CD4-positive, CD25-positive, alpha-beta regulatory T cell (primary cell): Measurements from ENCODE around the gene CGREF1. TPM values are rescaled to one million over a fixed set of nuclear protein-coding genes. Genes with fewer than 3 reads are reported as not detected.

Experiments
- ATAC-seq, 2 donors: fragments of 150-1000 bp; cut with Tn5 transposase; one replicate each; pipeline ENCODE4 v1.10.0; 2021; ENCODE audit warnings: low read depth in 2 of 2, moderate number of reproducible peaks in 2 of 2, moderate library complexity in 1 of 2
- DNase-seq, 3 donors: peaks; one replicate each; pipeline versions ENCODE4 v3.0.0 to v3.0.0-alpha.2; 2012 to 2022; ENCODE audit warnings: mixed read lengths in 1 of 3
- H3K27ac ChIP-seq: one replicate; pipeline ENCODE4 v1.7.0; 2013; ENCODE audit warnings: mild to moderate bottlenecking, low read length; ENCODE audit not compliant: insufficient read depth, poor library complexity, severe bottlenecking
- H3K27me3 ChIP-seq: one replicate; pipeline ENCODE4 v1.7.0; 2013; ENCODE audit warnings: low read length; ENCODE audit not compliant: control insufficient read depth, insufficient read depth
- H3K36me3 ChIP-seq: one replicate; pipeline ENCODE4 v1.7.0; 2013; ENCODE audit warnings: mild to moderate bottlenecking, low read length, moderate library complexity; ENCODE audit not compliant: control insufficient read depth, insufficient read depth
- H3K4me1 ChIP-seq: 2 replicates; pipeline ENCODE4 v1.7.0; 2013; ENCODE audit warnings: mild to moderate bottlenecking, low read length; ENCODE audit not compliant: insufficient read depth, control insufficient read depth, poor library complexity, severe bottlenecking
- H3K4me3 ChIP-seq: one replicate; pipeline ENCODE4 v1.7.0; 2013; ENCODE audit warnings: low read depth, mild to moderate bottlenecking, low read length, moderate library complexity
- H3K9me3 ChIP-seq, 2 experiments: 1 replicate in 1 of 2; 2 replicates in 1 of 2; pipeline ENCODE4 v1.7.0; 2013; ENCODE audit warnings: low read length in 2 of 2, mild to moderate bottlenecking in 1 of 2, moderate library complexity in 1 of 2; ENCODE audit not compliant: control insufficient read depth in 2 of 2
- H3K27ac Mint-ChIP-seq, 3 donors: one replicate each; pipeline ENCODE4 v1.8.0; 2020 to 2022; ENCODE audit warnings: mild to moderate bottlenecking in 3 of 3, mixed read lengths in 3 of 3, moderate library complexity in 2 of 3
- H3K27me3 Mint-ChIP-seq: one replicate; pipeline ENCODE4 v1.8.0; 2022; ENCODE audit warnings: mild to moderate bottlenecking, mixed read lengths
- H3K36me3 Mint-ChIP-seq: one replicate; pipeline ENCODE4 v1.8.0; 2020; ENCODE audit warnings: mixed read lengths
- H3K4me1 Mint-ChIP-seq, 4 donors: one replicate each; pipeline ENCODE4 v1.8.0; 2020 to 2022; ENCODE audit warnings: mixed read lengths in 4 of 4, mild to moderate bottlenecking in 1 of 4
- H3K4me3 Mint-ChIP-seq, 4 donors: one replicate each; pipeline ENCODE4 v1.8.0; 2020 to 2022; ENCODE audit warnings: mild to moderate bottlenecking in 4 of 4, mixed read lengths in 4 of 4, moderate library complexity in 3 of 4
- H3K9me3 Mint-ChIP-seq, 7 donors: one replicate each; pipeline ENCODE4 v1.8.0; 2020 to 2022; ENCODE audit warnings: mixed read lengths in 7 of 7, mild to moderate bottlenecking in 3 of 7, moderate library complexity in 2 of 7
- polyA plus RNA-seq, 4 donors: library from polyadenylated mRNA; unstranded; fragments of 300-500 nt; fragmentation: Illumina TruSeq; gene quantifications; one replicate each; pipeline ENCODE4 v1.2.3, GENCODE V29; 2021
- total RNA-seq: library from RNA; stranded (reverse); gene quantifications from one replicate; pipeline ENCODE4 v1.2.3, GENCODE V29; 2022

CGREF1 gene
- total and polyA plus RNA-seq, 5 donors from 2014 or later: 0.20 TPM; not detected in 4

DNA sequence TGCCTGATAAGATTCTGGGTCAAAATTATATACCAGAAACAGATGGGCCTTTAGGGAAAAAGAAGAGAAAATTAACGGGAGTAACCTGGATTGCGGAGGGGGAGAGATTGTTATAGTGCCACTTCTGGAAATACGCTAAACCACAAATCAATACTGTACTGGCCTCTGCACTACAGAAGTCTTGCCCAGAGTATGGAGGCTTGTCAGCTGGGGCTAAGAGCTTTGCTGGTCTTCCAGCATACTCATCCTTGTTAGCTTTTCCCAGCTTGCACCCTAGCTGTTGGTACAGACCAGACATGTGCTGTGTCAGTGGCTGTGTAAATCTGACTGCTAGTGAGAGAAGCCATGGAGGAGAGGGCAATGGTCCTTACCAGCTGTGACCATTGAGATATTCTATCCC, 58.6 kb downstream of the CGREF1 start:
- ATAC-seq (no peak), DNase-seq (no peak)
- H3K4me3 ChIP-seq: no peak overlapping the region
- H3K27ac Mint-ChIP-seq: no peak overlapping the region
- no peaks in the 10 kb centered on the region for H3K9me3 ChIP-seq
- H3K4me3 Mint-ChIP-seq: no peak overlapping the region
- no peaks in the 10 kb centered on the region for H3K27me3 Mint-ChIP-seq
- H3K27me3 ChIP-seq: no peaks in the 10 kb centered on the region
- H3K36me3 ChIP-seq: peaks cover 32% of the 10 kb centered on the region
- no peaks in the 10 kb centered on the region for H3K4me1 ChIP-seq
- H3K27ac ChIP-seq: no peak overlapping the region
- peaks cover 0 to 15% (median 10%) of the 10 kb centered on the region in 4 donors for H3K4me1 Mint-ChIP-seq
- peaks cover 12% of the 10 kb centered on the region for H3K36me3 Mint-ChIP-seq
- no peaks in the 10 kb centered on the region for H3K9me3 Mint-ChIP-seq

DNA sequence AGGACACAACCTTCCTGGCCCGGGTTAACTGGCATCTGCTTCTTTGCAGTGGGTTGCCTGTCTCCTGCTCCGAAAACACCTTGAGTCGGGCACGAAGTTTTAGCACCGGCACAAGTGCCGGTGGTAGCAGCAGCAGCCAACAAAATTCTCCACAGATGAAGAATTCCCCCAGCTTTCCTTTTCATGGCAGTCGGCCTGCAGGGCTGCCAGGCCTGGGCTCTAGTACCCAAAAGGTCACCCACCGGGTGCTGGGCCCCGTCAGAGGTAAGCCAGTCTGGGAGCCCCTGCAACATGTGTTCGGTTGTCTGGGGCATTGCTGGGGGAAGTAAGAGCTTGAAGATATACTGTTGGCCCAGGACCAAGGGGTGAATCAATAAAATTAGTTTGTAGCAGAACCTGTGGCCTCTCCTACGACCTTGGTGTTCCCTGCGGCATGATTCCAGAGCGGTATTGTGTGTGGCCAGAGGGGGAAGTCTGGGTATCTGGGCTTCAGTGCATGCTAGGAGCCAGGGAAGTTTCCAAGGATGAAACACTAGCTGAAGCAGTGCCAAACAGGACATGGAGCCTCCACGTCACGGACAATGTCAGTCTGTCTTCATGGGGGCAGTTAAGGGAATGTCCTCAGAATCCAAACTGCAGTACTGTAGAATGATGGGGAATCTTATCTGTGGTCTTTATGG, 59.6 kb downstream of the CGREF1 start:
- ATAC-seq: no peak
- no peaks in the 10 kb centered on the region for H3K4me1 ChIP-seq
- no peak overlapping the region for H3K27ac ChIP-seq
- peaks cover 0 to 11% (median 10%) of the 10 kb centered on the region in 4 donors for H3K4me1 Mint-ChIP-seq
- no peaks in the 10 kb centered on the region for H3K27me3 Mint-ChIP-seq
- H3K36me3 Mint-ChIP-seq: peaks cover 13% of the 10 kb centered on the region
- H3K27ac Mint-ChIP-seq: no peak overlapping the region
- H3K4me3 Mint-ChIP-seq: no peak overlapping the region
- no peaks in the 10 kb centered on the region for H3K27me3 ChIP-seq
- DNase-seq: no peak
- H3K9me3 Mint-ChIP-seq: no peaks in the 10 kb centered on the region
- H3K4me3 ChIP-seq: no peak overlapping the region
- no peaks in the 10 kb centered on the region for H3K9me3 ChIP-seq
- peaks cover 32% of the 10 kb centered on the region for H3K36me3 ChIP-seq

DNA sequence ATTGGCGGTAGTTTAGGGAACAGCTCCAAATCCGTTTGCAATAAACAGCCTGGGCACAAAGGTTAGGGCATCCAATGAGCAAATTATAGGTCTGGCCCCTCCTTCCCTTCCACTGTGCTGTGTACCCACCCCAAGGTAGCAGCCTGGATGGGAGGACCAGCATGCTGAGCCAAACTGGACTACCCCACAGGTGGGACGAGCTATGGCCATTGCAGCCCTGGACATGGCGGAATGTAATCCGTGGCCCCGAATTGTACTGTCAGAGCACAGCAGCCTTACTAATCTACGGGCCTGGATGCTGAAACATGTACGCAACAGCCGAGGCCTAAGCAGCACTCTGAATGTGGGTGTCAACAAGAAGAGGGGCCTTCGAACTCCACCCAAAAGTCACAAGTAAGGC, 60.7 kb downstream of the CGREF1 start:
- no peaks in the 10 kb centered on the region for H3K27me3 ChIP-seq
- no peak overlapping the region for H3K27ac ChIP-seq
- Mint-ChIP-seq H3K4me1 (peaks cover 0 to 11% (median 8%) of the 10 kb centered on the region in 4 donors), H3K36me3 (peaks cover 13% of the 10 kb centered on the region), H3K27me3 (no peaks in the 10 kb centered on the region), H3K9me3 (no peaks in the 10 kb centered on the region), H3K27ac (peak overlapping the region in 1 of 3 donors; percentile 32), H3K4me3 (no peak overlapping the region)
- DNase-seq: no peak
- H3K9me3 ChIP-seq: no peaks in the 10 kb centered on the region
- H3K36me3 ChIP-seq: peaks cover 34% of the 10 kb centered on the region
- ATAC-seq: no peak
- H3K4me3 ChIP-seq: no peak overlapping the region
- H3K4me1 ChIP-seq: no peaks in the 10 kb centered on the region

DNA sequence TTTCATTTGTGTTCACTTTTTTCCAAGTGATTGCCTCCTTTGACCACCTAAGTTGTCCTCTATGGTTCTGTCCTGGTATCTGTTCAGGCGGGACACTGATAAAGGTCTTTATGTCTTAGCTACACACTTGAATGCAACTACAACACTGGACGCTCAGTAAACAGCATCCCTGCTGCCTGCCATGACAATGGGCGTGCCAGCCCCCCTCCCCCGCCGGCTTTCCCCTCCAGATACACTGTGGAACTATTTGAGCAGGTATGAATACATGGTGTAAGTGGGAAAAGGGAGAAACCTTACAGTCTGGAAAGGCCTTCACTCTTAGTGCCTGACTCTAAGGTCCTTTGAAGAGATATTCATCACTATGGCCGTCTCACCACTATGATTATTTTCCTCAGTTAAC, 61.7 kb downstream of the CGREF1 start:
- no peak for DNase-seq
- no peak for ATAC-seq
- H3K9me3 Mint-ChIP-seq: no peaks in the 10 kb centered on the region
- H3K4me1 ChIP-seq: peaks cover 3% of the 10 kb centered on the region
- H3K4me3 Mint-ChIP-seq: no peak overlapping the region
- no peak overlapping the region for H3K27ac ChIP-seq
- H3K4me1 Mint-ChIP-seq: peaks cover 0 to 7% (median 4%) of the 10 kb centered on the region in 4 donors
- H3K36me3 Mint-ChIP-seq: peaks cover 6% of the 10 kb centered on the region
- no peaks in the 10 kb centered on the region for H3K27me3 Mint-ChIP-seq
- H3K36me3 ChIP-seq: peaks cover 28% of the 10 kb centered on the region
- no peak overlapping the region for H3K4me3 ChIP-seq
- no peak overlapping the region for H3K27ac Mint-ChIP-seq
- no peaks in the 10 kb centered on the region for H3K27me3 ChIP-seq
- H3K9me3 ChIP-seq: no peaks in the 10 kb centered on the region

DNA sequence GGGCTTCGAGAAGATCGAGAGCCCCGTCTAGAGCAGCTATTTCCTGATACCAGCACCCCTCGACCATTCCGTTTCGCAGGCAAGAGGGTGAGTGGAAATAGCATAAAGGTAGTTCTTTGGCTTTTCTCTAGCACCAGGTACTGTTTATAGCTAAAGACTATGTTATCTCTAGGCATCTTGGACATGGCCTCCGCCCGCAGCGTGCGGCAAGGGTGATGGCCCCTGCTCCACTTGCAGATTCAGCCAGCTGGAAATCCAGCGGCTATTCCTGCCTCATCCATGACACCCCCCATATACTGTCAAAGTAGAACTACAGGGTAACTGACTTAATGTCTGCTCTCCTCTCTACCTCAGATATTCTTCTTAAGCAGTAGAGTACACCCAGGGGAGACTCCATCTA, 64.2 kb downstream of the CGREF1 start:
- H3K4me3 Mint-ChIP-seq: no peak overlapping the region
- Histone ChIP-seq H3K27me3 (no peaks in the 10 kb centered on the region), H3K4me1 (peaks cover 9% of the 10 kb centered on the region), H3K4me3 (no peak overlapping the region), H3K9me3 (no peaks in the 10 kb centered on the region), H3K27ac (no peak overlapping the region), H3K36me3 (peaks cover 23% of the 10 kb centered on the region)
- H3K36me3 Mint-ChIP-seq: peaks cover 11% of the 10 kb centered on the region
- H3K4me1 Mint-ChIP-seq: peaks cover 11 to 19% (median 15%) of the 10 kb centered on the region in 4 donors
- no peak for ATAC-seq
- no peak overlapping the region for H3K27ac Mint-ChIP-seq
- DNase-seq: no peak
- peaks cover 0 to 9% (median 3%) of the 10 kb centered on the region in 7 donors for H3K9me3 Mint-ChIP-seq
- peaks cover 16% of the 10 kb centered on the region for H3K27me3 Mint-ChIP-seq

DNA sequence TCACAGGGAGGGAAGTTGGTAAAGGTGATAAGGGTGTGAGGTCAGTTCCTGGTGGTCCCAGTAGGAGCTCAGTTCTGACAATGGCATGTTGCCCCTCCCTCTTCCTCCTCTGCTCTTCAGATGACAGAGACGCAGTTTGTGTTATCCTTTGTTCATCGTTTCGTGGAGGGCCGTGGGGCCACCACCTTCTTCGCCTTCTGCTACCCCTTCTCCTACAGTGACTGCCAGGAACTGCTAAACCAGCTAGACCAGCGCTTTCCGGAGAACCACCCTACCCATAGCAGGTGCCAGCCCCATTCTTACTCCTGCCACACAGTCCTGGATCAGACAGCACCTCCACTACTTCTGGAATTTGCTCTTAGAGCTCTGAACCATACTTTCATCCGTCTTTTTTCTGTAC, 65.2 kb downstream of the CGREF1 start:
- Mint-ChIP-seq H3K4me3 (peak overlapping the region in 2 of 4 donors; percentile 15 to 99), H3K27me3 (peaks cover 16% of the 10 kb centered on the region), H3K36me3 (peaks cover 11% of the 10 kb centered on the region), H3K27ac (no peak overlapping the region), H3K9me3 (peaks cover 0 to 9% (median 3%) of the 10 kb centered on the region in 7 donors), H3K4me1 (peaks cover 11 to 25% (median 18%) of the 10 kb centered on the region in 4 donors)
- Histone ChIP-seq H3K27me3 (no peaks in the 10 kb centered on the region), H3K9me3 (no peaks in the 10 kb centered on the region), H3K27ac (no peak overlapping the region), H3K4me1 (peaks cover 14% of the 10 kb centered on the region), H3K36me3 (peaks cover 23% of the 10 kb centered on the region), H3K4me3 (no peak overlapping the region)
- DNase-seq (no peak), ATAC-seq (no peak)

DNA sequence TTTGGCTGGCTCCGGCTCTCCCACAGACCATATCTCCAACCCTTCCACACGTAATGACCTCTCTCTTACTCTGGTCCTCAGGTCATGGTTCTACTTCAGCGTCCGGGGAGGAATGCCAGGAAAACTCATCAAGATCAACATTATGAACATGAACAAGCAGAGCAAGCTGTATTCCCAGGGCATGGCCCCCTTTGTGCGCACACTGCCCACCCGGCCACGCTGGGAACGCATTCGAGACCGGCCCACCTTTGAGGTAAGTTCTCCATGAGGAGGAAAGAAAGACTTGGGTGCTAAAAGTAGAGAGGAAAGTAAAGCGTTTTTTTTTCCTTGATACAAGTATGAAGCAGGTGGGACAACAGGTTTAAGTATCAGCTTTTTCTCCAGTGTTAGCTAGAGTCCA, 65.6 kb downstream of the CGREF1 start:
- Histone ChIP-seq H3K4me3 (no peak overlapping the region), H3K9me3 (no peaks in the 10 kb centered on the region), H3K27ac (no peak overlapping the region), H3K36me3 (peaks cover 23% of the 10 kb centered on the region), H3K27me3 (no peaks in the 10 kb centered on the region), H3K4me1 (peaks cover 14% of the 10 kb centered on the region)
- Mint-ChIP-seq H3K9me3 (peaks cover 0 to 9% (median 3%) of the 10 kb centered on the region in 7 donors), H3K27ac (peak overlapping the region in 1 of 3 donors; percentile 77), H3K4me1 (peaks cover 11 to 25% (median 18%) of the 10 kb centered on the region in 4 donors), H3K36me3 (peaks cover 11% of the 10 kb centered on the region), H3K4me3 (peak overlapping the region; percentile 52 to 99 (median 91)), H3K27me3 (peaks cover 19% of the 10 kb centered on the region)
- ATAC-seq (no peak), DNase-seq (no peak)
